Measurements from ENCODE around the gene SSC4D. TPM values are rescaled to one million over a fixed set of nuclear protein-coding genes. Genes with fewer than 3 reads are reported as not detected.

SSC4D gene
- total and polyA plus RNA-seq, 9 of the 15 experiments (the other 6 are each of a cell fraction or from before 2014, with no cell fraction given) = 0.06 to 1.1 (median 0.85) TPM; not detected in 1

DNA sequence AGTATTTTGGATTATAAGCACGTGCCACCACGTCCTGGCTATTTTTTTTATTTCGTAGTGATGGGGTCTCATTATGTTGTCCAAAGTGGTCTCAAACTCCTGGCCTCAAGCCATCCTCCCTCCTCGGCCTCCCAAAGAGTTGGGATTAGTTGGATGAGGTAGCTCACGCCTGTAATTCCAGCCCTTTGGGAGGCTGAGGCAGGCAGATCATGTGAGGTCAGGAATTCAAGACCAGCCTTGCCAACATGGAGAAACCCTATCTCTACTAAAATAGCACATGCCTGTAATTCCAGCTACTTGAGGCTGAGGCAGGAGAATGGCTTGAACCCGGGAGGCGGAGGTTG is 28.9 kb downstream of the SSC4D start (continued):
- TF ChIP-seq, protein P1, sequence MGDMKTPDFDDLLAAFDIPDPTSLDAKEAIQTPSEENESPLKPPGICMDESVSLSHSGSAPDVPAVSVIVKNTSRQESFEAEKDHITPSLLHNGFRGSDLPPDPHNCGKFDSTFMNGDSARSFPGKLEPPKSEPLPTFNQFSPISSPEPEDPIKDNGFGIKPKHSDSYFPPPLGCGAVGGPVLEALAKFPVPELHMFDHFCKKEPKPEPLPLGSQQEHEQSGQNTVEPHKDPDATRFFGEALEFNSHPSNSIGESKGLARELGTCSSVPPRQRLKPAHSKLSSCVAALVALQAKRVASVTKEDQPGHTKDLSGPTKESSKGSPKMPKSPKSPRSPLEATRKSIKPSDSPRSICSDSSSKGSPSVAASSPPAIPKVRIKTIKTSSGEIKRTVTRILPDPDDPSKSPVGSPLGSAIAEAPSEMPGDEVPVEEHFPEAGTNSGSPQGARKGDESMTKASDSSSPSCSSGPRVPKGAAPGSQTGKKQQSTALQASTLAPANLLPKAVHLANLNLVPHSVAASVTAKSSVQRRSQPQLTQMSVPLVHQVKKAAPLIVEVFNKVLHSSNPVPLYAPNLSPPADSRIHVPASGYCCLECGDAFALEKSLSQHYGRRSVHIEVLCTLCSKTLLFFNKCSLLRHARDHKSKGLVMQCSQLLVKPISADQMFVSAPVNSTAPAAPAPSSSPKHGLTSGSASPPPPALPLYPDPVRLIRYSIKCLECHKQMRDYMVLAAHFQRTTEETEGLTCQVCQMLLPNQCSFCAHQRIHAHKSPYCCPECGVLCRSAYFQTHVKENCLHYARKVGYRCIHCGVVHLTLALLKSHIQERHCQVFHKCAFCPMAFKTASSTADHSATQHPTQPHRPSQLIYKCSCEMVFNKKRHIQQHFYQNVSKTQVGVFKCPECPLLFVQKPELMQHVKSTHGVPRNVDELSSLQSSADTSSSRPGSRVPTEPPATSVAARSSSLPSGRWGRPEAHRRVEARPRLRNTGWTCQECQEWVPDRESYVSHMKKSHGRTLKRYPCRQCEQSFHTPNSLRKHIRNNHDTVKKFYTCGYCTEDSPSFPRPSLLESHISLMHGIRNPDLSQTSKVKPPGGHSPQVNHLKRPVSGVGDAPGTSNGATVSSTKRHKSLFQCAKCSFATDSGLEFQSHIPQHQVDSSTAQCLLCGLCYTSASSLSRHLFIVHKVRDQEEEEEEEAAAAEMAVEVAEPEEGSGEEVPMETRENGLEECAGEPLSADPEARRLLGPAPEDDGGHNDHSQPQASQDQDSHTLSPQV (IDR thresholded peaks at IDR 0.05) = peak; percentile 46
- TF ChIP-seq ZNF311 (CRISPR knock-in tag; IDR thresholded peaks at IDR 0.05) (peak; percentile 25; the same call in 1 of the 2 replicates), ZNF175 (CRISPR knock-in tag; IDR thresholded peaks at IDR 0.05; ENCODE audit: low read depth) (peak; percentile 12; the same call in 1 of the 2 replicates), TAL1 (IDR thresholded peaks at IDR 0.05) (0 out of 2 replicates have a peak, but pooled peaks have one; percentile 2), NFRKB (IDR thresholded peaks at IDR 0.05; ENCODE audit: low read depth) (0 out of 2 replicates have a peak, but pooled peaks have one; percentile 69), RFX7 (CRISPR knock-in tag; IDR thresholded peaks at IDR 0.05) (no peak), ZNF76 (CRISPR knock-in tag; IDR thresholded peaks at IDR 0.05; ENCODE audit: borderline replicate concordance) (peak; percentile 57; the same call in 1 of the 2 replicates), GATA2 (CRISPR knock-in tag; IDR thresholded peaks at IDR 0.05) (0 out of 2 replicates have a peak, but pooled peaks have one; percentile 2), E2F3 (CRISPR knock-in tag; IDR thresholded peaks at IDR 0.05) (peak; percentile 37; the same call in 1 of the 2 replicates), SETDB1 (IDR thresholded peaks at IDR 0.05; ENCODE audit: low read length) (no peak), MTF1 (CRISPR knock-in tag; IDR thresholded peaks at IDR 0.05; ENCODE audit: borderline replicate concordance) (0 out of 2 replicates have a peak, but pooled peaks have one; percentile 23), RBM25 (IDR thresholded peaks at IDR 0.05; ENCODE audit: low read depth, low read length, severe bottlenecking) (peak; percentile 9), NR4A1 (CRISPR knock-in tag; IDR thresholded peaks at IDR 0.05) (no peak), NR4A1 (tag; IDR thresholded peaks at IDR 0.05) (peak; percentile 89)
- TF ChIP-seq, protein P2, sequence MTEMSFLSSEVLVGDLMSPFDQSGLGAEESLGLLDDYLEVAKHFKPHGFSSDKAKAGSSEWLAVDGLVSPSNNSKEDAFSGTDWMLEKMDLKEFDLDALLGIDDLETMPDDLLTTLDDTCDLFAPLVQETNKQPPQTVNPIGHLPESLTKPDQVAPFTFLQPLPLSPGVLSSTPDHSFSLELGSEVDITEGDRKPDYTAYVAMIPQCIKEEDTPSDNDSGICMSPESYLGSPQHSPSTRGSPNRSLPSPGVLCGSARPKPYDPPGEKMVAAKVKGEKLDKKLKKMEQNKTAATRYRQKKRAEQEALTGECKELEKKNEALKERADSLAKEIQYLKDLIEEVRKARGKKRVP (CRISPR knock-in tag; IDR thresholded peaks at IDR 0.05) = 0 out of 2 replicates have a peak, but pooled peaks have one; percentile 3
- TF ChIP-seq, protein P3, sequence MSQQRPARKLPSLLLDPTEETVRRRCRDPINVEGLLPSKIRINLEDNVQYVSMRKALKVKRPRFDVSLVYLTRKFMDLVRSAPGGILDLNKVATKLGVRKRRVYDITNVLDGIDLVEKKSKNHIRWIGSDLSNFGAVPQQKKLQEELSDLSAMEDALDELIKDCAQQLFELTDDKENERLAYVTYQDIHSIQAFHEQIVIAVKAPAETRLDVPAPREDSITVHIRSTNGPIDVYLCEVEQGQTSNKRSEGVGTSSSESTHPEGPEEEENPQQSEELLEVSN (IDR thresholded peaks at IDR 0.05; ENCODE audit: borderline replicate concordance in 1 of 2, extremely low read depth in 1 of 2, insufficient read depth in 1 of 2, insufficient read length in 1 of 2, low read depth in 1 of 2, low read length in 1 of 2, poor library complexity in 1 of 2, severe bottlenecking in 1 of 2) = peak in 1 of 2 experiments; percentile 13

Data from K562 (cell line).